Tibial nerve (tissue), 4 donors: Measurements from ENCODE around the gene PLCE1. TPM values are rescaled to one million over a fixed set of nuclear protein-coding genes. Genes with fewer than 3 reads are reported as not detected.

ENCODE experiments used
- DNase-seq, 2 donors: peaks; one replicate each; pipeline ENCODE4 v3.0.0-alpha.2; 2019; ENCODE audit warnings: low spot score in 2 of 2
- H3K27ac ChIP-seq, 4 donors: fragments of 200-600 bp; sonication (generic) in 3 of 4; one replicate each; pipeline ENCODE4 v1.5.1; 2017 to 2019; ENCODE audit warnings: mild to moderate bottlenecking in 1 of 4
- H3K27me3 ChIP-seq, 2 donors: fragments of 200-600 bp; sonication (generic) in 1 of 2; one replicate each; pipeline versions ENCODE4 v1.5.1 to v1.6.0; 2017 to 2019
- H3K36me3 ChIP-seq, 3 donors: fragments of 200-600 bp; sonication (generic); one replicate each; pipeline ENCODE4 v1.5.1; 2018 to 2019
- H3K4me1 ChIP-seq, 4 donors: fragments of 200-600 bp; sonication (generic) in 3 of 4; one replicate each; pipeline ENCODE4 v1.5.1; 2017 to 2019
- H3K4me3 ChIP-seq, 4 donors: fragments of 200-600 bp; sonication (generic) in 3 of 4; one replicate each; pipeline ENCODE4 v1.5.1; 2017 to 2019; ENCODE audit warnings: mild to moderate bottlenecking in 1 of 4, moderate library complexity in 1 of 4
- H3K9me3 ChIP-seq, 4 donors: fragments of 200-600 bp; sonication (generic) in 3 of 4; one replicate each; pipeline ENCODE4 v1.5.1; 2017 to 2019
- EP300 ChIP-seq, 2 donors: sonication (generic); formaldehyde crosslinking; IDR thresholded peaks; one replicate each; pipeline ENCODE4 v1.6.1; 2017; ENCODE audit warnings: antibody characterized with exemption in 2 of 2, mild to moderate bottlenecking in 1 of 2
- POLR2A ChIP-seq, 2 donors: fragments of 450-650 bp; IDR thresholded peaks; one replicate each; pipeline ENCODE4 v1.6.1; 2017; ENCODE audit warnings: antibody characterized with exemption in 2 of 2, mild to moderate bottlenecking in 2 of 2, moderate library complexity in 2 of 2
- WGBS, 2 donors: methylation state at CpG; one replicate each; pipeline ENCODE4 v1.1.5; 2018; 5-methylcytosine and 5-hydroxymethylcytosine counted together
- total RNA-seq, 4 donors: library from RNA; depleted of rRNA; stranded (reverse); fragments of >200 nt; gene quantifications; one replicate each; pipeline ENCODE4 v1.1.0, GENCODE V29; 2016
- TF ChIP-seq, protein P1 (sequence below), 5 experiments: fragments of 200-600 bp in 3 of 5; fragments of 450-650 bp in 2 of 5; sonication (generic) in 3 of 5; IDR thresholded peaks; one replicate each; pipeline ENCODE4 v1.5.1; 2016 to 2019; ENCODE audit warnings: antibody characterized with exemption in 5 of 5, mild to moderate bottlenecking in 3 of 5, moderate library complexity in 2 of 5

PLCE1 gene
- total RNA-seq, 4 donors from 2014 or later = 16.3 to 30.6 (median 22.7) TPM

DNA sequence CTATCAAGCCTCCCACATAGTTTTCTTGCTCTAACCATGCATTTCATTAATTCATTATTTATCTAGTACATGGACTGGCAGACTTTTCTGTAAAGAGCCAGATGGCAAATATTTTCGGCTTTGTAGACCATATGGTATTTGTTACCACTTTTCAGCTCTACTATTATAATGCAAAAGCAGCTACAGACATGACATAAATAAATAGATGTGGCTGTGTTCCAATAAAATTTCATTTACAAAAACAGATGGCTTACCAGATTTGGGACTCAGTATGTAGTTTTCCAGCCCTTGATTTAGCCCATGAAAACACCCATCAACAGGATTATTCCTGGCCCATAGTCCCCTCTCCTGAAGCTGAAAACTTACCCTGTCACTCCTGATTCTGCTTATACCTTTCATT is 32.1 kb downstream of the PLCE1 start:
- no peak overlapping the region for H3K4me3 ChIP-seq
- 88 to 92% methylated on average over 1 of the region's 1 CpG for WGBS, 2 donors
- peaks cover 0 to 46% (median 15%) of the 10 kb centered on the region in 4 donors for H3K9me3 ChIP-seq

GRCh38 chr10:94027197-94027596 is 33.5 kb downstream of the PLCE1 start:
- TF ChIP-seq EP300 (IDR thresholded peaks at IDR 0.05) (no peak), POLR2A (IDR thresholded peaks at IDR 0.05) (no peak)
- TF ChIP-seq, protein P1, sequence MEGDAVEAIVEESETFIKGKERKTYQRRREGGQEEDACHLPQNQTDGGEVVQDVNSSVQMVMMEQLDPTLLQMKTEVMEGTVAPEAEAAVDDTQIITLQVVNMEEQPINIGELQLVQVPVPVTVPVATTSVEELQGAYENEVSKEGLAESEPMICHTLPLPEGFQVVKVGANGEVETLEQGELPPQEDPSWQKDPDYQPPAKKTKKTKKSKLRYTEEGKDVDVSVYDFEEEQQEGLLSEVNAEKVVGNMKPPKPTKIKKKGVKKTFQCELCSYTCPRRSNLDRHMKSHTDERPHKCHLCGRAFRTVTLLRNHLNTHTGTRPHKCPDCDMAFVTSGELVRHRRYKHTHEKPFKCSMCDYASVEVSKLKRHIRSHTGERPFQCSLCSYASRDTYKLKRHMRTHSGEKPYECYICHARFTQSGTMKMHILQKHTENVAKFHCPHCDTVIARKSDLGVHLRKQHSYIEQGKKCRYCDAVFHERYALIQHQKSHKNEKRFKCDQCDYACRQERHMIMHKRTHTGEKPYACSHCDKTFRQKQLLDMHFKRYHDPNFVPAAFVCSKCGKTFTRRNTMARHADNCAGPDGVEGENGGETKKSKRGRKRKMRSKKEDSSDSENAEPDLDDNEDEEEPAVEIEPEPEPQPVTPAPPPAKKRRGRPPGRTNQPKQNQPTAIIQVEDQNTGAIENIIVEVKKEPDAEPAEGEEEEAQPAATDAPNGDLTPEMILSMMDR (IDR thresholded peaks at IDR 0.05) = no peak
- Histone ChIP-seq H3K36me3 (peaks cover 0 to 31% (median 0%) of the 10 kb centered on the region in 3 donors), H3K9me3 (peaks cover 0 to 48% (median 15%) of the 10 kb centered on the region in 4 donors), H3K4me1 (no peaks in the 10 kb centered on the region), H3K27me3 (no peaks in the 10 kb centered on the region), H3K27ac (no peak overlapping the region), H3K4me3 (no peak overlapping the region)
- no peak for DNase-seq
- WGBS, 2 donors = 90 to 91% methylated on average over 2 of the region's 2 CpGs

More for the DNA sequence above, 32.1 kb downstream of the PLCE1 start:
- H3K36me3 ChIP-seq = peaks cover 0 to 19% (median 0%) of the 10 kb centered on the region in 3 donors
- no peaks in the 10 kb centered on the region for H3K27me3 ChIP-seq
- H3K27ac ChIP-seq = no peak overlapping the region
- DNase-seq = no peak
- no peak for TF ChIP-seq POLR2A (IDR thresholded peaks at IDR 0.05)
- TF ChIP-seq, protein P1 (IDR thresholded peaks at IDR 0.05) = no peak
- no peak for TF ChIP-seq EP300 (IDR thresholded peaks at IDR 0.05)
- no peaks in the 10 kb centered on the region for H3K4me1 ChIP-seq

DNA sequence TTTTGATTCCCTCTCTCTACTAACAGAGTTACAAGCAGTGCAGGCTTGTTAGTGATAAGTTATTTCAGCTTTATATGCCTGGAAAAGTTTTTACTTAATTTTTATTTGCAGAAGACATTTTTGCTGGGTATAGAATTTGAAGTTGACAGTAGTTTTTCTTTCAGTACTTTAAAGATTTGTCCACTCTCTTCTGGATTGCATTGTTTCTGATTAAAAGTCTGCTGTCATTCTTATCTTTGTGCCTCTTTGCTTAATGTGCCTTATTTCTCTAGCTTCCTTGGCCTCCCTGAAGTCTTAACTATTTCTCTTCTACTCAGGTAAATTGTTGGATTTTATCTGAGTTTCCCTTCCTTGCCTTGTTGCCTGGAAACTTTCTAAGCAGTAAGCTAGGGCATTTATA is 36.2 kb downstream of the PLCE1 start:
- Histone ChIP-seq H3K9me3 (peaks cover 0 to 48% (median 15%) of the 10 kb centered on the region in 4 donors), H3K27ac (no peak overlapping the region), H3K36me3 (peaks cover 0 to 42% (median 0%) of the 10 kb centered on the region in 3 donors), H3K4me1 (no peaks in the 10 kb centered on the region), H3K27me3 (no peaks in the 10 kb centered on the region), H3K4me3 (no peak overlapping the region)
- no peak for TF ChIP-seq POLR2A (IDR thresholded peaks at IDR 0.05)
- TF ChIP-seq, protein P1 (IDR thresholded peaks at IDR 0.05) = no peak
- TF ChIP-seq EP300 (IDR thresholded peaks at IDR 0.05) = no peak
- DNase-seq = no peak

DNA sequence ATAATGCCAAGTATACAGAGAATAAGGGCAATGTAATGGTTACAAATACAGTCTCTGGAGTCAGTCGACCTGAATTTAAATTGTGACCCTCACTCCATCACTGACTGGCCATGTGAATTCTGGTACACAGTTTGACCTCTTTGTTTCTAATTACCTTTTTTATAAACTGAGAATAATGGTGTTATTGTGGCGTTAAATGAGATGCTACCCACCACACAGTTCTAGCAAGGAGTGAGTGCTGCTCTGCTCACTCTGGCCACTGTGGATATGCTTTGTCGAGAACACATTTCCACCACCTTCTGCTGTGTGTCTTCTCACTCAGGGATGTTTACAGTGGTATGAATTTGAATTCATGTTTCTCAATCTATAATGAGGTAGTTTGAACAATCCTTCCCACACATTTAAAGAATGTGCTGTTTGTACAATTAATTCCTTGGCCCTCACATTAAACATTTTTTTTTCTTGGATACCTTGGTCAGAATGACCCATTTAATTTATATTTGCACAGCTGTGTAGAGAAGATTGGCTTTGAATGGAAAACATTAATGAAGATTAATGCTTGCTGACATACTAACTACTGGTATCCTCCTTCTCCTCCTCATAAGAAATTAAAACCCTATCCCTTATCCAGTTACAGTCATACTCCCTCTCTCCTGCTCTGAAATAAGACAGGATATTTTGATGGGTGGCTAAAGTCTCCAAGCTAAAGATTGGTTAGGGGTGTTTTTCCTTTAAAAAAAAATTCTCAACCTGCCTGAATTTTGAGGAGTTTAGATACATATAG is 42.4 kb downstream of the PLCE1 start:
- Histone ChIP-seq H3K4me3 (no peak overlapping the region), H3K9me3 (no peaks in the 10 kb centered on the region), H3K27me3 (no peaks in the 10 kb centered on the region), H3K36me3 (peaks cover 0 to 19% (median 0%) of the 10 kb centered on the region in 3 donors), H3K27ac (no peak overlapping the region), H3K4me1 (peaks cover 0 to 12% (median 0%) of the 10 kb centered on the region in 4 donors)
- no peak for DNase-seq
- TF ChIP-seq, protein P1 (IDR thresholded peaks at IDR 0.05) = no peak
- TF ChIP-seq POLR2A (IDR thresholded peaks at IDR 0.05) (no peak), EP300 (IDR thresholded peaks at IDR 0.05) (no peak)
- WGBS, 2 donors = 62 to 65% methylated on average over 3 of the region's 3 CpGs

GRCh38 chr10:94036766-94037033 is 43.0 kb downstream of the PLCE1 start:
- TF ChIP-seq EP300 (IDR thresholded peaks at IDR 0.05) = no peak
- no peak for TF ChIP-seq POLR2A (IDR thresholded peaks at IDR 0.05)
- TF ChIP-seq, protein P1 (IDR thresholded peaks at IDR 0.05) = no peak
- WGBS, 2 donors = 49 to 64% methylated on average over 1 of the region's 1 CpG
- Histone ChIP-seq H3K9me3 (no peaks in the 10 kb centered on the region), H3K27ac (no peak overlapping the region), H3K4me1 (peaks cover 0 to 15% (median 0%) of the 10 kb centered on the region in 4 donors), H3K4me3 (no peak overlapping the region), H3K27me3 (no peaks in the 10 kb centered on the region), H3K36me3 (peaks cover 0 to 15% (median 0%) of the 10 kb centered on the region in 3 donors)
- no peak for DNase-seq
